GM21723 (cell line): ENCODE results near the gene TMEM30B.

Experiments used
- ATAC-seq: cut with Tn5 transposase; IDR thresholded peaks from one replicate; pipeline ENCODE4 v1.9.1; 2021; ENCODE audit warnings: mild to moderate bottlenecking, moderate library complexity; ENCODE audit not compliant: unreplicated experiment

TMEM30B gene

DNA sequence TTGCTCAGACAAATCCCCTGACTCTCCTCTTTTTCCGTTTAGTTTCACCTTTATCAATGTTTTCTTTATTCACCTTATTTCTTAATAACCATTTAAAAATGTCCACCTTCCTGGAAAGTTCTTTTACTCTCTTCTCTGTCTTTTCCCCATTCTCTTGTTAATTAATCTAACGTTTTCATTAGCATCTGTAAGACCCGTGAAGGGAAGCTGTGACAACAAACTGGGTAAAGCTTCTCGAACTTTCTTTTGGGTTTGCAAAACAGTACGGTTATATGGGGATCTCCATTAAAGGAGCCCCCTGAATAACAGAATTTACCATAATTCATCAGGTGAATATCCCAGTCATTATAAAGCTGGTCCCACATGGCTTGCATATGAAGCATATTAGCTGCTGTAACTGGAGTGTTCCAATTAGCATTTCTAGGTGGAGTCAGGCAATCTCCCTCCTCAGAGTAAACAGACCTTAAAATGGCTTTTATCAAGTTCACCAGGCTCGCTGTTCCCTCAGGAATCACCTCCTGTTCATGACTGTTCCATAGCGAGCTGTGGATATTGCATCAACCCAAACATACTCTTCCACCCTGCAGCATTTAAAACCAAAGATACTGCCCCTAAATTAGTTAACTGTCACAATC lies 42.4 kb downstream of the TMEM30B start:
- no peak for ATAC-seq

DNA sequence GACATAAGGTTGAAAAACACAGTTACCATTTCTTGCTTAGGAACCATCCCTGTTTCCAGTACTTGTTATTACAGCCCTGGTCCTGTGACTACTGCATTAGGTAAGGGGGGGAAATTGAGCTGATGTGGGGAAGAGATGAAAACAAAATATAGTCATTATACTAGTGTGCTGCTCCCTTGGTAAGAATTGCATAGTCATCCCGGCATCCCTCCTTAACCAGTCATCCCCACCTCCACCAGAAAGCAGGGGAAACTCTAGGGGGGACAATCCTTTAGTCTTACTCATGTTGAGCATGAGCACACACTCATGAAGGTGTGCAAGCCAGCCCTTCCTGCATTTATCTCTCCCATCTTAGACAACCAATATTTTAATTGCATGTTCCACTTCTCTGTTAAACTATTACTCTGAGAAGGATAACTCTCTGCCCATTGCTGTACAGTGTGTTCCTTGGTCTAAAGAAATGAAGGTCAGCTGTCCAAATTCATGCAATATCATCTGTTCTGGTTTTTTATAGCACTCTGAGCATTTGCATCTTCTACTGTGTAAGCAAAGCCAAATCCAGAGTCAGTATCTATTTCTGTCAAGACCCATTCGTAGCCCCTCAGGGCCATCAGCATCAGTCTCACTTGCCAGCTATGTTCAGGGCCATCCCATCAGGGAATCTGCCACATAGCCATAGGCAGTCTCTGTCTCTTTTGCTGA lies 46.8 kb downstream of the TMEM30B start:
- ATAC-seq: no peak

DNA sequence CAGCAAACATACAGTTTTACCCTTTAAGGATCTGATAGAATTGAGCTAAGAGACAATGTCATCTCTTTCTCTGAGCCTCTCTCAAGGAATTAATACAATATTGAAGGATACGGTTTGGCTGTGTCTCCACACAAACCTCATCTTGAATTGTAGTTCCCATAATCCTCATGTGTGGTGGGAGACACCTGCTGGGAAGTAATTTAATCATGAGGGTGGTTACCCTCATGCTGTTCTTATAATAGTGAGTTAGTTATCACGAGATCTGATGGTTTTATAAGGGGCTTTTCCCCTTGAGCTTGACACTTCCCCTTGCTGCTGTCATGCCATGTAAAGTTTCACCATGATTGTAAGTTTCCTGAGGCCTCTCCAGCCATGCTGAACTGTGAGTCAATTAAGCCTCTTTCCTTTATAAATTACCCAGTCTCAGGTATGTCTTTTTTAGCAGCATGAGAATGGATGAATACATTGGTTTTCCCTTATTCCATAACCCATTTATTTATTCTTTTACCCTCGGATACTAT lies 47.6 kb downstream of the TMEM30B start:
- no peak for ATAC-seq

DNA sequence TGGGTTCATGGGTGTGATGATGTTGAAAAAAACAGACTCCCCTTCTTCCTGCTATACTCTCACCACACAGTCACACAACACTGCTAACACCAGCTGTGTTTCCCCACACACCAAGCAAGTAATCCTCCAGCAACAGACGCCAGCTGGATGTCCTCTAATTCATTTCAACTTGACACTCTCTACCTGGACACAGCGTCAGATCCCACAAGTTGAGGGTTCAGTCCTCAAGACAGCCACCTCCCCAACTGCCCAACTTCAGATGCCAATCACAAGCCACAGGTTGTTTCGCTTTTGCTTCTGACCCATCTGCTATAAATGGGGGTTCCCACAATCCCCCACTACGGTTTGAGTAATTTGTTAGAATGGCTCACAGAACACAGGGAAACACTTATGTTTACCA lies 49.3 kb downstream of the TMEM30B start:
- ATAC-seq: no peak

DNA sequence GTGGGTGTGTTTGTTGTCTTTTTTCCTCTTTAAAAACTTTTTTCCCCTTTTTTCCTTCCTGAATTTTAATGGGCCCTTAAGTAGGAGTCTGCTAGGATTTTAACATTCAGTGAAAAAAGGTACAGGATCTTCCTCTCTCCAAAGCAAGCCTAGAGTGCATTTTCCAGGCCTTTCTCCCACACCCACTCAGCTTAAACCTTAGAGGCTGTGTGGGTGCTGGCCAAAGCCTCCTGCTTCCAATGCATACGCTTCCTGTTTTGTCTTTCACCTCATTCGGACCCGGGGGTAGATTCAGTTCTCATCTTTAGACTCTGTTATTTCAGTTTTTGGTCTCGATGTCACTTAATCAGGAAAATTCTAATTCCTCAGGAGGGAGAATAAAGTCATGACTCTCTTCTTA lies 51.2 kb downstream of the TMEM30B start:
- no peak for ATAC-seq

DNA sequence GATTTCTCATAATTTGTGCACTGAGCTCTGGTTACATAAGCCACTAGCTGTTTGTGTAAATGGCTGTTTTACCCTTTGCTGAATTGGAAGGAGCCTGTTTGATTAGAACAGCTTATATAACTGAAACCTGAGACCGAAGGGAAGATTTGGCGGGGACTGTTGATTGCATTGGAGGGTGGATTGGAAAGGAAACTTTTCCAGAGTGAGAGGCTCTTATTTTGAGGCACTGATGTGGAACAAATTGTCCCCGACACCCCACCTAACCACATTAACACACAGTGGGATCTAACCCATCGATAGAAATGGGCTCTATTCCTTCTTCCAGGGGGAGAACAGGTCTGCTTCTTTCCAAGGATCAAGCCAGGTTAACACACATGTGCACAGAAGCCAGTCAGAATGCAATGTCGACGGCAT lies 51.7 kb downstream of the TMEM30B start:
- no peak for ATAC-seq

DNA sequence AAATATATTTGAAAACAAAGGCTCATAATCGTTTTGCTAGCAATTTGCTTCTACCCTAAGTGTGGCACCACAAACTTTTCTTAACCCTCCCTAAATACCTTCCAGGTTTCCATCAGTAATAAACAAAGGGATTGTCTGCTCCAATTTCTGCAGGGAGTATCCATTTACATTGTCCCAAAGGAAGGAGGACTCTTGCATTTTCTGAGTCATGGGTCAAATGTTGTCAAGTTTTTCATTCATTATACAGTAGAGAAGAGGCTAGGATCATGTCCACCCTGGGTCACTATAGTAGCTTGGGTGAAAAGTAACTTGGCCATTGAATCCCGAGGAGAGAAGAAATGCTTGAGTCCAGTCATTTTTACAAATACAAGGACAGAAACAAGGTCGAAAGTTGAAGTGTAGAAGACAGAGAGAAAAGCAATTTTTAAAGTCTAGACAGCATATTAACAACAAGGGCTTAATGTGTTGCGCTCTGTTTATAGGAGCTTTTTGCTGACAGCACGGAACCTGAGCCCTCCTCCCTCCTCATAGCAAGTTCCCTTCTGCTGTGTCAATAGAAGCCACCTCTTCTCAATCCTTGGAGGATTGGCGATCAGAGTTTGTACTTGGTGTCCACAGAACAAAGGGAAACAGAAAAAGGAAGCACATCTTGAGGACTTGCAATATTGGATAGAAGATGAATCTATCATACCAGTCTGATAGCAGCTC lies 53.1 kb downstream of the TMEM30B start:
- ATAC-seq: no peak
